CD4-positive, alpha-beta T cell treated with Interleukin-4 for 4 hours (primary cell): ENCODE results near the gene RANBP3.

ENCODE experiments used
- DNase-seq: peaks from one replicate; pipeline ENCODE4 v3.0.0-alpha.2; 2020

RANBP3 gene

DNA sequence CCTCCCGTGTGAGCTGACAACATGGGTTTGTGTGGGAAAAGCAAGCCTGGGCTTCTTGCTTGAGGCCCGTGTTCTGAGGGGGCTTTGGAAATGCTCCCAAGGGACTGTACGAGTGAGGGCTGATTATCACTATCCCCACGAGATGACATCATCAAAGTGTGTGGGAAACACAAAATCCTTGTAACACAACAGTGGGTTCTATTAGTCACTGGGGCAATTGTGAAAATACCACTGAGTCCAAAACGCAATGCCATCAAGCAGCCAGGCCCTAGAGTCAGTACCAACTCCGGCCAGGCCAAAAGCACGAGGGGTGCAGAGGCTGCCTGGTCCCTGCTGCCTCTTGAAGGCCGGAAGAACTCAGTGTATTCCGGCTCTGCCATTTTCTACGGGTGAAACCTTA is 34.3 kb downstream of the RANBP3 start:
- no peak for DNase-seq

DNA sequence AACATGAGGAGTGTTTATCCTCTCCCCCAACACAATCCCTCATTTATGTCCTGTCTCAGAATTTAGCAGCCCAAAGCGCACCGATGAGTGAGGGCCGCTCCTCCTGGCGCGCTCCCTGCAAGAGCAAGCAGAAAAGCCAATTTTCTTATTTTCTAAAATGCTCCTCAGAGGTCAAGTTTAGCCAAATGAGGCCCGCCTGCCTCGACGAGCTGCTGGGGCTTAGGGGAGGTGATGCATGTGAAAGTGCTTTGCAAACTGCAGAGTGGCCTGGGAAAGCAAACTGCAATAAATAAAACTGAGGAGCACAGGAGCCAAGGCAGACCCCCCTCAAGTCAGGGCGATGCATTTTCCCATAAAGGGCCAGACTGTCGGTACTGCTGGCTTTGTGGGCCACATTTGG is 34.9 kb downstream of the RANBP3 start:
- DNase-seq = no peak

DNA sequence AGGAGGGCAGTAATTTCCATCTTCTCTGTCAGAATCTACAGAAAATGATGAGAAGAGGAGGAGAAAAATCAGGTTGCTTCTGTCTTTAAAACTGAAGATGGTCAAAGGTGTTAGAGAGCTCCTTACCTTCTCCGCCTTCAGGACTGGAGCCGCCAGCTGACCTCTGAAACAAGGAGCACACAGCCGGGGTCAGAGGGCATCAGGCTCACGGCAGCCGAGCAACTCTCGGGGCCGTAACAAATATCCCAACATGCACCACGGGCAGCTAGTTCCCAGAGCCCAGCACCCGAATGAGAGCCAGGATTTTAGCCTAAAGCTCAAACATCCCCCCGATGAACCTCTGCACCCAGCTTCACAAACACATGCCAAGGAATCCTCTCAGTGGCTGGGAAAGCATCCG is 36.3 kb downstream of the RANBP3 start:
- no peak for DNase-seq

DNA sequence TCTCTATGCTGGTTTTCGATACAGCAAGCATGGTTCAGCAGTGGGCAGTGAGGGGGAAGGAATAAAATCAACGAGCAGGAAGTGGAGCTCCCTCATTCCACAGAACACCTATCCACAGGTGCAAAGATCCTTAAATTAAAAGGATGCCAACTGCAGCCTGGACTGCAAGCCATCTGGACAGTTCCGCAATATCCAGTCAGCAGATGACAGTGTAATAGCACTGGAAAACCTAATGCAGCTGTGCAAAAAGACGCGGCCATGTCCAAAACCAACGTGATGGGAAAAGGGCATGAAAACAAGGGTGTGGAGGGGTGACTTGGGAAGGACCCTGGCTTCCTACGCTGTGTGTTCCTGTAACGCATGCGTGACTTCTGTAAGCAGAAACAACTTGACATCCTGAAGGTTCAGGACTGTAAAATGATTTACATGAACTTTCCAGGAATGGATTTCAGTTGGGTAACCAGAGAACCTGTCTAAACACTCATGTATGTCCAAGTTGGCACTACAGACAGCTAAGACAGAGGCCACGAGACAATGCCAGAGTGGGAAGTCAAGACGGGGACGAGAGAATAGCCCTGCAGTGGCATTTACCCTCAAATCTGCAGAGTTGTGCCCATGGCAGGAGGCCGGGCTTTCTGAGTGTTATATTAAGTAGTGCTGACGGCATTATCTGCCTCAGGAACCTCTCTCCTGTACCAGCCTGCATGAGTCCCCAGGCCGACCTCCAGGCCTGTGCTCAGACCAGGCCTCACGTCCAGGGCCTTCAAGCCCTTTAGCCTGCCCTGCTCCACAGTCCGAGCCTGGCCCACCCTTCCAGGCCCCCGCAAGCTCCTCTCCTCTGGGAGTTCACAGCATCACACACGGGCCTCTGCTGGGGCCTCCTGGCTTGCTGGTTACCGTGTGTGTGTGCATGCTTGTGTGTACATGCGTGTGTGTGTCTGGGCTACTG is 37.4 kb downstream of the RANBP3 start:
- DNase-seq = no peak

DNA sequence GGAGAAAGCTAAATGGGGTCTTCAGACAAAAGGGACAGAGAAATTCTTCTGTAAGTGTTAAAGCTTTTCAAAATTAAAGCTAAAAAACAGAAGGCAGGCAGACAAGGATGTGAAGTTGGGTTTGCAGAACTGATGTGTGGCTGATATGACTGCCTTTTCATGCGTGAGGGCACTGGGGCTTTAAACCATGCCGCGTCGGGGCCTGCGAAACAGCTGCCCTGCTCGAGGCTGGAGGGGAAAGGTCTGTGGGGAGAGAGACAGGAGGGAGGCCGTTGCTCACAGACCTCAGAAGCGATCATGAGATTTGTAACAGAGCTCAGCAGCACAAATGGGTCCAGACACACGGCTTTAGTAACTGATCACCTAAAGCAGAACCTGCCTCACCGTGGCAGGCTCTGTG is 40.4 kb downstream of the RANBP3 start:
- DNase-seq = no peak

DNA sequence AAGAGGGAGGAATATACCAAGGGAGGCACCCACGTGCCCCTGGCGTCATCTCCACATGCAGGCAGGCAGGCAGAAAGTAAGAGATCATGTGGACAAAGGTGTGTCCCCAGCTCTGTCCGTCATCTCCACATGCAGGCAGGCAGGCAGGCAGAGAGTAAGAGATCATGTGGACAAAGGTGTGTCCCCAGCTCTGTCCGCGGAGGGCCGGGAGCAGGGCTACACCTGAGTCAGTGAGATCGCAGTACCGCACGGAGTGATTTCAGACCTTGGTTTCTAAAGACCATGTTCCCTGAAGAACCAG is 41.7 kb downstream of the RANBP3 start:
- no peak for DNase-seq

DNA sequence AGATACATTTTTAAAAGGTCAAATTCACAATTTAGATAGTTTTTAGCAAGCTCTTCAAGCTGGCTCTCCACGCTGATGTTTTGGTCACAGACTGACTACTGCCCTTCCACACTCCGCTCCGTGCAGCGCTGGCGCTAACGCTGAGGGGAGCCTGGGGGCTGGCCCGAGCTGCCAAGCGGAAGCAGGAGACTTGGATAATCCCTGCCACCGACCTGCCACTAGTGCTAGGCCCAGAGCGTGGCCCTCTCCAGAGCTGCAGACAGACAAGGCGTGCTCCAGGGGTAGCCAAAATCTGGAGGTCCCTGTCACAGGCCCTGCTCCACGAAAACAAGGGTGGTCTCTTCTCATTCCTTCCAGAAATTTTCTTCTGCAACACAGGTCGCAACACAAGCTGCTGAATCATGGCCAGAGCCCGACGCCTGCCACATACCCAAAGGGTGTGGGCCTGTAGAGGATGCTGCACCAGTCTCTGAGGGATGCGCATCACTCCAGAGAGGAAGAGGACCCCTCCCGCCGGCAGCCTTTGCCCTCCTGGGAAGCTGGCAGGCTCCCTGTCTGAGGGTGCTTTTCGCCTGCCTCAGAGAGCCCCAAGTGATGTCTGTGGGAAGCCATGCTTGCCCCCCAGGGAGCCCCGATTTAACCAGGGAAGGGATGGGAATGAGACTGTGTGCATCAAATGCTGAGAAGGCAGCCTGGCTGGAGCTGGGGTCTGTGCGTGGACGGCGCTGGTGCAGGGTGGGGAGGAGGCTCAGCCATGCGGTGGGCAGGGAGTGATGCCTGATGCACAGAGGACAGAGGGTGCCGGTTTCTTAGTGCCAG is 42.3 kb downstream of the RANBP3 start:
- no peak for DNase-seq

DNA sequence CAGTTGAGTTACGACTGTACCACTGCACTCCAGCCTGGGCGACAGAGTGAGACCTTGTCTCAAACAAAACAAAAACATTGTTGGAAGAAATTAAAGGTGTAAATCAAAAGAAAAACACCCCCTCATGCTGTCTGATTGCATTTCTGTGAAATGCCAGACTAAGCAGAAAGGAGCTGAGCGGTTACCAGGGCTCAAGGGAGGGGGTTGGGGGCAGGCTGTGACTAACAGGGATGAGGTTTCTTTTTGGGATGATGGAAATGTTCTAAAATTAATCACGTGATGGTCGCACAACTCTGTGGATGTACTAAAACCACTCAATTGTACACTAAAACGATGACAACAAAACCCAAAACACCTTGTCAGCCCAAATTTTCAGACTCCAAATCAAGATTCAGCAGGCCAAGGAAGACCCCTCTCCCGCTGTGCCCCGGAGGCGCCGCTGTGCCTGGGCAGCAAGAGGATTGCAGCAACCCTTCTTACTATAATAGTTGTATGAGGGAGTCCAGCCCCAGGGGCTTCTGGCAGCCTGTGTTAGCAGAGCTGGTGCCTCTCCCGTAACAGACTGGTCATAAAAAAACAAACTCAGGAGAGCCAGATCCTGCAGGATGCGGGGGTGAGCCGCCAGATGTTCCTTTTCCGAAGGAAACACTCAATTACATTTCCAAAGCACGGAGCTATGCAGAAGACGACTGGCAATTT is 43.0 kb downstream of the RANBP3 start:
- no peak for DNase-seq

DNA sequence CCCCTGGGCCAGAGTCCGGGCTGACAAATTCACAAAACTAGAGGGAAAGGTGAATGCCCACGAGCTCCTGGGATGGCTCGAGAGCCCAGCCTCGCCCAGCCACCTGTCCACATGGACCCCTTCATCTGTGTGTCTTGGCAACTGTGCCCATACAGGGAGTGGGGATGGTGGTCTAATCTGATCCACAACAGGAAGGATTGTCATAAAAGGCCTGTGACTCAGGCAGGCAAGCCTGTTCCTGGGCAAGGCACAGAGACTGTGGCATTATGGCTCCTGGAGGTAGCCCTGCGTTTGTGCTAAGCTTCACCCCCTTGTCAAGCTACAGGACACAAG is 43.9 kb downstream of the RANBP3 start:
- no peak for DNase-seq

DNA sequence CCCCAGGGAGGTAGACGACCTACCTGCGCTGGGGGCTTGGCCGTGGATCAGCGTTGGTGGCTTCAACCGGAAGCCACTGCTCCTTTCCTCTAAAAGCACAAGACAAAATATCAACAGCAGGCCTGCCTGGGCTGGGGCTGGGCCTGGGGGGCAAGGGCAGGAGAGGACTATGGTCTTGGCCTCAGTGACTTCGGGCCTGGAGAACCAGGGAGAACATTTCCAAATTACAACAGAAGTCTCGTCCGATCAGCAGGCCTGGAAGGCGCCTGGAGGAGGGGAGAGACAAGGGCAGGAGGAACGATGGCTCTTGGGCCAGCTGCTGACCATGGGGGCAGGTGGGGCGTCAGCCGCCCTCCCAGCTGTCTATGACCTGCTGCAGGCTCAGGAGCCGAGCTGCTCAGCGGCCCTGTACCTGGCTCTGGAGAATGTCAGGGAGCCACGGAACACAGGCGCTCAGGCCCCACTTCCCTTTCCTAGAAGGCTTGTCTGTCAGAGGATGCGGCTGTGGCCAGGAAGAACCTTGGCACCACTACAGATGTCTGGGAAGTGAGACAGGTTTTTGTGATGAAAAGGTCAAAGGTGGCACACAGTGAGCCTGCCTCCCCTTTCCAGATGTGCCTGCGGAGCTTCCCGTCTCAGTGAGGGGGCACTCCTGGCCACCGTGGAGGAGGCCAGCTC is 44.4 kb downstream of the RANBP3 start:
- no peak for DNase-seq

DNA sequence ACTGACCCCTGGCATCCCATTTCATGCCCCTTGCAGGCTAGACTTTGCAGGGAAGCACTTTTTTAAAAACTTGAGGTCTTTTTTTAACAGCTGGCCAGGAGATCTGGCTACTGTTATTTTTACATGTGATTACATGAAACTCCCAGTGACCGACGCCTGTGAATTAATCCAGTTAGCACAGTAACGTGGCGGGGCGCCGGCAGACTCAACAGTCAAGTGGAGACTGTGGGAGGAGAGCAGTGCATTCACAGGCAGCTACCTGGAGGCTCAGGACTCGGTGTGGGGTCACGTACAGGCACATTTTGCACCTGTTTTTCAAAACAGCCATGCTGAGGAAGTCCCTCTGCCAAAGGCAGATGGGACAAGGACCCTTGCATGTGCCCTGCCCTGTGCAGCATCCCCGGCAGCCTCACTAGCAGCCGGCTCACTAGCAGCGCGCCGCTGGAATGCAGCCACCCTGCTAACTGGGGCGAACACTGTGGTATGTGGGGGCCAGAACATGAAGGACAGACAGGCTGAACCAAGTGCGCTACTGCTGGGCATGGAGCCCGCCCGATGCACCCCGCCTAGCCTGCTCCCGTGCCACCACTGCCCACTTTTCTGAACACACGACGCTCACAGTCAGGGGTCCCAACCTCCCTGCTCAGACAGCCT is 45.2 kb downstream of the RANBP3 start:
- no peak for DNase-seq

DNA sequence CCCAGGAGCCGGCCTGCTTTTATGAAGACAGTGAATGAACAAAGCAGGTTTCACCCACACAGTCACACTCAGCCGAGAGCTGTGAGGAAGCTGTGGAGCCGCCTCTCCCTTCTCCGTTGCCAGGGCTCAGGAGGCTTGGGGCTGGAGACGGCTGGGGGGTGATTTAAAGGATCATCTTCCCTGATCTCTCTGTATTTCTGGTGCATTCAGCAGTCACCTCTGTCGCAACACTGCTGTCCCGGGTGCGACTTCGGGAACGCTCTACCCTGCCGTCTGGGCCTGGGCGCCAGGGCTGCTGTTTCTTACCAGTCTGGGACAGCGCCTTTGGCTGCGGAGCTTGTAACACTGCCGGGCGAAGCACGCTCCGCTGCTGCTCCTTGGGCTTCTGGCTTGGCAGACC is 45.8 kb downstream of the RANBP3 start:
- DNase-seq = no peak

DNA sequence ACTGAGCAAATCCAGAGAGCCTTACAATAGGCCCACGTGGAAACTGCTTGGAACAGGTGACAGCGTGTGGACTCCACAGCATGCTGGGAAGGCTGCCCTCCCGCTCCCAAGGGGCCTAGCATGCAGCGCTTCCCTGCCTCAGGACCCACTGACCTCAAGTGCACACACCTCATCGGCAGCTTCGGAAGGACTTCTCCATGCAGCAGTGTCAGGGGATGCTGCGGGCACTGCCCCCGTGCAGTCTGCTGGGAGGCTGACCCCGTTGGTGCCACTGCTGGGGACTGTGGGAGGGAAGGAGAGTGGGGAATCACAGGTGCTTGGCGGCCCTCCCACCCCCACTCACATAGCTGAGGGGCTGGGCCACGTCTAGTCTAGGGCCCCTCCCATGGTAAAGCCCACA is 46.7 kb downstream of the RANBP3 start:
- DNase-seq = no peak

DNA sequence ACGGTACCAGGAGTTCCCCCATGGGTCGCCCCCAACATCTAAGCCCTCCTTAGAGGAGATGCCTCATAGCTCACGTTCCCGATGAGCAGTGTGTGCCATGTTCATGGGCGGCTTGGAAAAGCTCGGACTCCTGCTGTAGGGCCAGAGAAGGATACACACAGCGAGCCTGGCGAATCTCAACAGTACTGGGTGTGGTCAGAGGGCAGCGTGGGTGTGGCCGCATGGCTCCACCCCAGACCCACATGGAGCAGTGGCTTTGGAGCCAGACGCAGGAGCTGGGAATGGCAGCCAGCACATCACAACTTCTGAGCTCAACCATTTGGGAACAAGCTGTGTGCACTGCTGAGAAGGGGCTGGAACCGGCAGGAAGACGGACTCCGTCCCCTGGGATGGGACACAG is 48.3 kb downstream of the RANBP3 start:
- no peak for DNase-seq

DNA sequence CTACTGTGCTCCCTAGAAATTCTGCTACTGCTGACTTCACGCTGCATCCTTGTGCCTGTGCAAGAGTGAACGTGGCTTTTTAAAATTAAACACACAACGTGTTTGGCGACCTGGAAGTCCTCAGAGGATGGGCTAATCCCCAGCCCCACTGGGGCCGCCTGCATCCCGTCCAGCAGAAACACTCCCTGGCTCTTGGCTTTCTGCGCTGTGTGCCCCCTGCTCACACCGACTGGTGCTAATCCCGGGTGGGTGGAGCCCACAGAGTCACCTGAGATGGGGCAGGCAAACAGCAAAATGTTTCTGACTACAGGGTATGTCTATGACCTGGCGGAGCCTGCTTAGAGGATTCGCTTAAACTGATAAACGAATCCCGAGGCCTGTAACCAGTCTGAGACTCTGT is 48.8 kb downstream of the RANBP3 start:
- no peak for DNase-seq

DNA sequence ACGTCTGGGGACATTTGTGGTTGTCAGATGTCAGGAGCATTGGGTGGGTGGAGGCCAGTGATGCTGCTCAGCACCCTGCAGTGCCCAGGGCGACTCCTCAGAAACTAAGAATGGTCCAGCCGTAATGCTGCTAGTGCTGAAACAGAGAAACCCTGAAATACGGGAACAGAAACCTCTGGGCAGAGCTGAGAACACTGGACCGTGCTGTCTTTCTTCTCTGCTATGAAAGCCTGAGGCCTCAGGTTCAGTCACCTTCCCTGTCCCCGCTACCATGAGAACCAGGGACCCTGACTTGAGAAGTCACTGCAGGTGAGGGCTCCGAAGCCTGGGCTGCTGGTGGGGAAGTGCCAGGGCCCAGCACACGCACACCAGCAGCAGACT is 50.5 kb downstream of the RANBP3 start:
- DNase-seq = no peak

DNA sequence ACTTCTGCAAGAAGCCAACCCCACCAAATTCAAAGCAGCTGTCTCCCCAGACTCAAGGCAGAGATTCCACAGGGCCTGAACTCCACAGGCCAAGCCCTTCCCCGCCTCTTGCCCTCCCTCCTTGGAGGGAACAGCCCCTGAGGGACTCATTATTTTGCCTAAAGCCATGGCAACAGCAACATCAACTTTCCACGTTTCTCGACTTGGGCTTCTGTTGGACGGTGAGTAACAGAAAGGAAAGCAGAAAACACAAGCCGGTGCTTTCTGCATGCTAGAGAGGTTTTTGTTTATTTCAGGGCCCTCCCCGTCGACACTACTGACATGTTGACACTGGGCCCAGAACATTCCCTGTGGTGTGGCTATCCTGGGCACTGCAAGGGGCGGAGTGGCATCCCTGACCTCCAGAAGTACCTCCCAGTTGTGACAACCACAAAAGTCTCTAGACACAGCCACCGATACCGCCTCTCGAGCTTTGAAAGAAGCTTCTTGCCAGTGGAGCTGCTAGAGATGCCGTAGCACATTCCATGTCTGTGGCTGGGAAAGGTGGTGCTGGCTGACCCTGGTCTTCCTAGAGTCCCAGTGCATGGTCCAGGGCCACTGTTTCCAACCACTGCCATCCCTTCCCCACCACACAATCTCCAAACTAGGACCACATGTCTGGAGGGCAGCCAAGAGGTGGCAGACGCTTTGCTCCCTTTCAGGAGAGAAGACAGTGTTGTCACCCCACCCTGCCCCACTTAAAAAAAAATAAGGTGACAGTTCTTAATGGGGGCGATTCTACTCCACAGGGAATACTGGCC is 51.1 kb downstream of the RANBP3 start:
- no peak for DNase-seq

DNA sequence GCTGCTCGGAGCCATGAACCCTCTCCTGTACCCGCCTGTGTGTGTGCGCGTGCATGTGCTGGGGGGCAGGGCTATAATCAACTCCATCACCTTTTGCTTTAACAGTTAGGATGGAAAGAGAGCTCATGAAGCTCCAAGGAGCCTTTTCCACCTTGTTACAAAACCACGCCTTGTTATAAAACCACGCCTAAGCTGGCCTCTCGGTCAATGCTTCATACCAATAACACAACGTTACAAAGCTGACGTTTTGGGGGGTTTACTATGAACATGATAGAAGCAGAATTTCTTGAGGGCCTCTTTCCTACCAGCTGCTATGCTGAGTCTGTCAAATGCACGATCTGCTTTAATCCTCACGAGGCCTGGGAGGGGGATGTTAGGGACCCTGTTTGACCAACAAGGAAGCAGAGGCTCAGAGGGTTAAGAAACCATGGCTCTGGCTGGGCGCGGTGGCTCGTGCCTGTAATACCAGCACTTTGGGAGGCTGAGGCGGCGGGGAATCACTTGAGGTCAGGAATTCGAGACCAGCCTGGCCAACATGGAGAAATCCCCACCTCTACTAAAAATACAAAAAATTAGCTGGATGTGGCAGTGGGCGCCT is 52.0 kb downstream of the RANBP3 start:
- DNase-seq = no peak

DNA sequence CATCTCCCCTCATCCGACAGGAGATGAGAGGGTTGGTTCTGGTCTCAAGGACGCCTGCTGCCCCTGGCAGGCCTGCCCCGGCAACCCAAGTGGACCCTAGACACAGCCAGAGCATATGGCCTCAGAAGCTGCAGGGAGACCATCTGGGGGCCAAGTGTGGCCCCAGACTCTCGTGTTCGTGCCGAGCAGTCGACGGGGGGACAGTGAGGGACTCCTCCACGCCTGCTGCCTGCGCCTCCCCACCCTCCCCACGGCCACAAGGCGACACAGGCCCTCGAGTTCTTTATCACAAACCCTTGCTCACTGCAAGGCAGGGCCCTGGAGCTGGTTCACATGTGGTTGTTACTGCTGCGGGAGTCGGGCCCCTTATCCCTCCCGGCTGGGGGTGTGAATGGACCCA is 54.6 kb downstream of the RANBP3 start:
- DNase-seq = no peak

DNA sequence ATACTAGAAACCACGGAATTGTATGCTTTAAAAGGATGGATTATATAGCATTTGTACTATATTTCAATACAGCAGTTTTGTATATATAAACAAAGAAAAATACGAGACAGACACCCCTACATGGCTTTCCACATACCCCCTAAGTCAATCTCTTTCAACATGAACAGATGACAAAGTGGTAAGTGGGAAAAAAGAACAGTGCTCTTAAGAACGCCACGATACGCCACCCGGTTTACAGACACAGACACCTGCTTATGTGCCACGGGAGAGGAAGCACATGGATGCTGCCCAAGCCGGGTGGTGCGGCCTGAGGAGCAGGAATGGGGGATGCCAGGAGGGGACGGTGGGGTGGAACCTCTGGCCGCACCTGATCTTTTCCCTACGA is 55.8 kb downstream of the RANBP3 start:
- no peak for DNase-seq

DNA sequence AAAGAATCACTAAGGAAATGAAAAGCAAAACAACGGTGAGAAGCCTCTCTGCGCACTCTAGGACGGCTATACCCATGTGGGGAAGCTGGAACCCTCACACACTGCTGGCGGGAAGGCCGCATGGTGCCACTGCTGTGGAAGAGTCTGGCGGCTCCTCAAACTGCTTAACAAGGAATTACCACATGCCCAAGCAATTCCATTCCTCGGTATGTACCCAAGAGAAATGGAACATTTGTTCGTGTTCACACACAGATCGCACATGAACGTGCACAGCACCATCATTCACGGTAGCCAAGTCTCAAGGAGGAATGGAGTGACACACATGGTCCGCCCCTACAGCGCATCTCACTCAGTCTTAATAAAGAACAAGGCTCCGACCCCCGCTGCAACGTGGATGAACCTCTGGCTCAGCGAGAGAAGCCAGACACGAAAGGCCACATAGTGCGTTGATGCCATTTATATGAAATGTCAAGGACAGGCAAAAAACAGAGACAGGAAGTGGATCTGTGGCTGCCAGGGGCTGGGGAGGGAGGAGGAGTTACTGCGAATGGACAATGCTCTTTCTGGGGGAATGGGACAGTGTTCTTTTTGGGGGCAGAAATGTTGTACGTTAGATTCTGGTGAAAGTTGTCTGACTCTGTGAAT is 56.3 kb downstream of the RANBP3 start:
- no peak for DNase-seq
